H1 (cell line): ENCODE results near the gene RAD52. TPM values are rescaled to one million over a fixed set of nuclear protein-coding genes. Genes with fewer than 3 reads are reported as not detected.

Source experiments
- CTCF ChIA-PET: fragments of 300-600 bp; sonication (Branson Sonifier 250); formaldehyde crosslinking; loops from one replicate; lab custom pipeline; 2021; ENCODE audit not compliant: partially characterized antibody; lab: Charles Lee
- POLR2A ChIA-PET: fragments of 300-600 bp; sonication (Branson Sonifier 250); formaldehyde crosslinking; loops from one replicate; lab custom pipeline; 2021; ENCODE audit warnings: inconsistent platforms; ENCODE audit not compliant: partially characterized antibody; lab: Charles Lee
- DNase-seq, 2 experiments: peaks; one replicate each; pipeline versions ENCODE4 v3.0.0 to v3.0.0-alpha.2; 2010 to 2022; ENCODE audit warnings: low spot score in 2 of 2, low read depth in 1 of 2, mixed read lengths in 1 of 2
- FAIRE-seq: peaks from 2 replicates; lab custom pipeline; 2011; peaks lifted over from hg19 to GRCh38; lab: Jason Lieb, UNC
- H2AFZ ChIP-seq: 2 replicates; pipeline ENCODE4 v1.8.1; 2012; ENCODE audit warnings: low read length, inconsistent platforms
- H2AK5ac ChIP-seq: 2 replicates; pipeline ENCODE4 v1.6.1; 2013; ENCODE audit warnings: low read depth, low read length
- H2BK120ac ChIP-seq: replicated peaks from 2 replicates; pipeline ENCODE3; 2013; ENCODE audit warnings: low read depth, low read length, inconsistent platforms
- H2BK12ac ChIP-seq: 2 replicates; pipeline ENCODE4 v1.6.1; 2013; ENCODE audit warnings: low read depth, low read length
- H2BK15ac ChIP-seq: 2 replicates; pipeline ENCODE4 v1.6.1; 2013; ENCODE audit warnings: low read length
- H2BK20ac ChIP-seq: 2 replicates; pipeline ENCODE4 v1.6.1; 2013; ENCODE audit warnings: low read length
- H2BK5ac ChIP-seq: 2 replicates; pipeline ENCODE4 v1.6.1; 2013; ENCODE audit warnings: low read depth, low read length
- H3K14ac ChIP-seq: 2 replicates; pipeline ENCODE4 v1.6.1; 2013; ENCODE audit warnings: inconsistent platforms; ENCODE audit not compliant: insufficient read length
- H3K18ac ChIP-seq: 2 replicates; pipeline ENCODE4 v1.6.1; 2013; ENCODE audit warnings: low read length; ENCODE audit errors: extremely low read depth
- H3K23ac ChIP-seq: 2 replicates; pipeline ENCODE4 v1.6.1; 2013; ENCODE audit warnings: inconsistent platforms; ENCODE audit not compliant: insufficient read length
- H3K23me2 ChIP-seq: 2 replicates; pipeline ENCODE4 v1.6.1; 2013; ENCODE audit warnings: low read depth, low read length
- H3K27ac ChIP-seq: 2 replicates; pipeline ENCODE4 v1.6.1; 2011; ENCODE audit warnings: low read depth, low read length, inconsistent platforms
- H3K27me3 ChIP-seq, 4 experiments: replicated peaks in 1 of 4; 1 replicate in 1 of 4; 2 replicates in 3 of 4; pipeline versions ENCODE4 v1.6.1 to v1.8.1; 2011 to 2013; ENCODE audit warnings: low read length in 3 of 4, mild to moderate bottlenecking in 3 of 4, inconsistent platforms in 2 of 4, mixed read lengths in 2 of 4, moderate library complexity in 1 of 4; ENCODE audit not compliant: control insufficient read depth in 3 of 4, insufficient read depth in 3 of 4; ENCODE audit errors: extremely low read depth in 1 of 4
- H3K36me3 ChIP-seq, 4 experiments: 2 replicates each; pipeline versions ENCODE4 v1.6.1 to v1.8.1; 2011 to 2013; ENCODE audit warnings: mild to moderate bottlenecking in 4 of 4, low read length in 3 of 4, moderate library complexity in 2 of 4, control low read depth in 1 of 4, inconsistent platforms in 1 of 4; ENCODE audit not compliant: insufficient read depth in 4 of 4, control insufficient read depth in 2 of 4
- H3K4ac ChIP-seq: replicated peaks from 2 replicates; pipeline ENCODE3; 2013; ENCODE audit warnings: low read length, low read depth, mixed read lengths, inconsistent platforms; ENCODE audit not compliant: insufficient read length
- H3K4me1 ChIP-seq, 4 experiments: replicated peaks in 1 of 4; 1 replicate in 1 of 4; 2 replicates in 3 of 4; pipeline versions ENCODE4 v1.6.1 to v1.8.1; 2011 to 2013; ENCODE audit warnings: low read length in 3 of 4, inconsistent platforms in 2 of 4, mixed read lengths in 1 of 4; ENCODE audit not compliant: insufficient read depth in 4 of 4, control insufficient read depth in 3 of 4
- H3K4me2 ChIP-seq, 2 experiments: 2 replicates each; pipeline versions ENCODE4 v1.6.1 to v1.8.1; 2011 to 2013; ENCODE audit warnings: low read depth in 2 of 2, low read length in 2 of 2, control low read depth in 1 of 2, inconsistent platforms in 1 of 2, mild to moderate bottlenecking in 1 of 2; ENCODE audit not compliant: insufficient read depth in 1 of 2
- H3K4me3 ChIP-seq, 4 experiments: fragments of 200-600, 300-600 bp in 1 of 4; sonication (generic), shearing (Covaris generic), sonication (Bioruptor Twin) in 1 of 4; 2 replicates each; pipeline versions ENCODE4 v1.5.1 to v1.8.1; 2011 to 2016; ENCODE audit warnings: low read length in 4 of 4, low read depth in 3 of 4, control low read depth in 2 of 4, inconsistent platforms in 2 of 4, mild to moderate bottlenecking in 2 of 4, mixed read lengths in 1 of 4, moderate library complexity in 1 of 4; ENCODE audit not compliant: insufficient read depth in 2 of 4; ENCODE audit errors: extremely low read depth in 1 of 4
- H3K56ac ChIP-seq: replicated peaks from 2 replicates; pipeline ENCODE3; 2013; ENCODE audit warnings: low read depth, mild to moderate bottlenecking, mixed read lengths, low read length, inconsistent platforms; ENCODE audit not compliant: insufficient read length
- H3K79me1 ChIP-seq: 2 replicates; pipeline ENCODE4 v1.6.1; 2013; ENCODE audit warnings: low read depth, low read length, control low read depth
- H3K79me2 ChIP-seq, 2 experiments: 2 replicates each; pipeline versions ENCODE4 v1.6.1 to v1.8.1; 2012 to 2013; ENCODE audit warnings: low read length in 2 of 2, mild to moderate bottlenecking in 2 of 2, inconsistent platforms in 1 of 2; ENCODE audit not compliant: insufficient read depth in 2 of 2, control insufficient read depth in 1 of 2
- H3K9ac ChIP-seq, 4 experiments: replicated peaks in 1 of 4; 1 replicate in 1 of 4; 2 replicates in 3 of 4; pipeline versions ENCODE4 v1.6.1 to v1.8.1; 2011 to 2013; ENCODE audit warnings: low read depth in 3 of 4, low read length in 3 of 4, control low read depth in 2 of 4, mild to moderate bottlenecking in 2 of 4, moderate library complexity in 2 of 4, inconsistent platforms in 1 of 4; ENCODE audit errors: extremely low read depth in 1 of 4
- H3K9me3 ChIP-seq, 2 experiments: 2 replicates each; pipeline versions ENCODE4 v1.6.1 to v1.8.1; 2012 to 2013; ENCODE audit warnings: mild to moderate bottlenecking in 2 of 2, moderate library complexity in 2 of 2, control low read depth in 1 of 2, inconsistent platforms in 1 of 2, low read depth in 1 of 2, low read length in 1 of 2, mixed read lengths in 1 of 2; ENCODE audit not compliant: insufficient read depth in 2 of 2
- H4K20me1 ChIP-seq, 2 experiments: replicated peaks in 1 of 2; 2 replicates each; pipeline versions ENCODE3 to v1.8.1; 2011 to 2013; ENCODE audit warnings: inconsistent platforms in 2 of 2, low read length in 2 of 2, mild to moderate bottlenecking in 1 of 2; ENCODE audit not compliant: insufficient read depth in 2 of 2, control insufficient read depth in 1 of 2
- H4K5ac ChIP-seq: 2 replicates; pipeline ENCODE4 v1.6.1; 2013; ENCODE audit warnings: low read length, low read depth, mixed read lengths, inconsistent platforms; ENCODE audit not compliant: insufficient read length
- H4K8ac ChIP-seq: 2 replicates; pipeline ENCODE4 v1.8.0; 2013; ENCODE audit warnings: mild to moderate bottlenecking, moderate library complexity, low read length, inconsistent platforms; ENCODE audit not compliant: insufficient read depth; ENCODE audit errors: extremely low read depth
- H4K91ac ChIP-seq: replicated peaks from 2 replicates; pipeline ENCODE3; 2013; ENCODE audit warnings: low read length, mixed read lengths, inconsistent platforms; ENCODE audit not compliant: insufficient read length
- EZH2 ChIP-seq: fragments of 200-600 bp; sonication (generic); IDR thresholded peaks from 2 replicates; pipeline ENCODE4 v1.7.1; 2012; ENCODE audit warnings: low read depth, mild to moderate bottlenecking, moderate library complexity, low read length, inconsistent platforms; ENCODE audit not compliant: severe bottlenecking
- RAD21 ChIP-seq, 2 experiments: IDR thresholded peaks in 1 of 2; conservative IDR thresholded peaks in 1 of 2; 2 replicates each; pipeline ENCODE4 v1.6.1; 2011; ENCODE audit warnings: low read depth in 2 of 2, low read length in 2 of 2, improper control_type of control experiment in 1 of 2, inconsistent platforms in 1 of 2, mild to moderate bottlenecking in 1 of 2, moderate library complexity in 1 of 2
- SRF ChIP-seq: IDR thresholded peaks from 2 replicates; pipeline ENCODE4 v1.6.1; 2011; ENCODE audit warnings: mild to moderate bottlenecking, low read depth, low read length, moderate library complexity
- SUZ12 ChIP-seq: fragments of 200-600 bp; sonication (generic); IDR thresholded peaks from 2 replicates; pipeline ENCODE4 v1.6.1; 2012; ENCODE audit warnings: mild to moderate bottlenecking, inconsistent platforms, low read length, moderate library complexity, mixed read lengths
- TAF7 ChIP-seq: optimal IDR thresholded peaks from 2 replicates; pipeline ENCODE3; 2011; ENCODE audit warnings: low read depth, mild to moderate bottlenecking, inconsistent platforms, low read length, moderate library complexity, borderline replicate concordance
- ZNF274 ChIP-seq: IDR thresholded peaks from 2 replicates; pipeline ENCODE4 v1.7.0; 2012; ENCODE audit warnings: low read length, borderline replicate concordance; ENCODE audit errors: extremely low read depth
- WGBS, 2 experiments: shearing (Covaris generic) in 1 of 2; methylation state at CpG; one replicate each; pipeline versions ENCODE4 v1.1.6 to v1.1.7; 2013 to 2015; ENCODE audit warnings: low lambda C conversion rate in 2 of 2, mixed read lengths in 2 of 2, inconsistent platforms in 1 of 2, low coverage in 1 of 2, missing lambda C conversion rate in 1 of 2; ENCODE audit not compliant: insufficient replicate concordance in 2 of 2, insufficient coverage in 1 of 2, insufficient read length in 1 of 2; ENCODE audit errors: extremely low coverage in 1 of 2, missing lambda C conversion rate in 1 of 2; 5-methylcytosine and 5-hydroxymethylcytosine counted together
- polyA plus RNA-seq, 7 experiments: library from polyadenylated mRNA; depleted of rRNA in 3 of 7; stranded (reverse) in 5 of 7; unstranded in 2 of 7; fragments of >200 nt in 5 of 7; fragments of 200-250 nt in 2 of 7; gene quantifications; 1 replicate in 5 of 7; 2 replicates in 1 of 7; 4 replicates in 1 of 7; pipeline versions ENCODE4 v1.2.1 to v1.2.3, GENCODE V29; 2011 to 2013; ENCODE audit warnings: missing spikeins in 2 of 7, mixed read lengths in 2 of 7
- total RNA-seq: library from RNA; stranded (reverse); fragmentation: NEBNext Ultra II Directional; extraction: Animal tissue kit (Norgen Biotek cat#: 25700); gene quantifications from 2 replicates; pipeline ENCODE4 v1.2.1, GENCODE V29; 2021
- TF ChIP-seq, protein P1 (sequence below), 3 experiments: IDR thresholded peaks; 1 replicate in 2 of 3; 2 replicates in 1 of 3; pipeline versions ENCODE4 v1.5.1 to v1.6.1; 2011; ENCODE audit warnings: low read length in 3 of 3, mild to moderate bottlenecking in 3 of 3, inconsistent platforms in 2 of 3, low read depth in 1 of 3, moderate library complexity in 1 of 3; ENCODE audit not compliant: insufficient read depth in 1 of 3; ENCODE audit errors: control extremely low read depth in 1 of 3

The RAD52 gene
- total and polyA plus RNA-seq, 2 of the 8 experiments (the other 6 are each of a cell fraction or from before 2014, with no cell fraction given), result 12.5 to 14.3 TPM

DNA sequence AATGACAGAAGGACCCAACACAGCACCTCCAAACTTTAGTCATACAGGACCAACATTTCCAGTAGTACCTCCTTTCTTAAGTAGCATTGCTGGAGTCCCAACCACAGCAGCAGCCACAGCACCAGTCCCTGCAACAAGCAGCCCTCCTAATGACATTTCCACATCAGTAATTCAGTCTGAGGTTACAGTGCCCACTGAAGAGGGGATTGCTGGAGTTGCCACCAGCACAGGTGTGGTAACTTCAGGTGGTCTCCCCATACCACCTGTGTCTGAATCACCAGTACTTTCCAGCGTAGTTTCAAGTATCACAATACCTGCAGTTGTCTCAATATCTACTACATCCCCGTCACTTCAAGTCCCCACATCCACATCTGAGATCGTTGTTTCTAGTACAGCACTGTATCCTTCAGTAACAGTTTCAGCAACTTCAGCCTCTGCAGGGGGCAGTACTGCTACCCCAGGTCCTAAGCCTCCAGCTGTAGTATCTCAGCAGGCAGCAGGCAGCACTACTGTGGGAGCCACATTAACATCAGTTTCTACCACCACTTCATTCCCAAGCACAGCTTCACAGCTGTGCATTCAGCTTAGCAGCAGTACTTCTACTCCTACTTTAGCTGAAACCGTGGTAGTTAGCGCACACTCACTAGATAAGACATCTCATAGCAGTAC is 64.6 kb downstream of the RAD52 start:
- no peak overlapping the region for H3K14ac ChIP-seq
- H2BK20ac ChIP-seq, result no peak overlapping the region
- ChIA-PET POLR2A (no interaction called here), CTCF (interaction anchor here (1.2 to 1.5 kb wide), 2 partner anchors 20 to 71 kb away, joined by 3 read pairs; no protein-coding TSS in a partner anchor)
- H2BK5ac ChIP-seq, result no peak overlapping the region
- no peaks in the 10 kb centered on the region for H3K4me1 ChIP-seq
- no peaks in the 10 kb centered on the region for H3K27me3 ChIP-seq
- FAIRE-seq (no peak), DNase-seq (no peak)
- no peaks in the 10 kb centered on the region for H3K79me1 ChIP-seq
- H2AK5ac ChIP-seq, result no peak overlapping the region
- no peak overlapping the region for H3K4ac ChIP-seq
- WGBS, 2 experiments, result 94% methylated on average over 5 of the region's 5 CpGs; no CpG with 5 or more reads in 1 of the 2 experiments
- H3K36me3 ChIP-seq, result peaks cover 41 to 89% (median 75%) of the 10 kb centered on the region in 4 experiments
- no peak overlapping the region for H2BK12ac ChIP-seq
- H3K56ac ChIP-seq, result no peak overlapping the region
- H3K23ac ChIP-seq, result no peak overlapping the region
- no peaks in the 10 kb centered on the region for H3K79me2 ChIP-seq
- H4K5ac ChIP-seq, result no peak overlapping the region
- no peaks in the 10 kb centered on the region for H3K9me3 ChIP-seq
- peaks cover 0 to 2% of the 10 kb centered on the region in 2 experiments for H4K20me1 ChIP-seq
- no peak overlapping the region for H3K4me3 ChIP-seq
- no peak overlapping the region for H3K18ac ChIP-seq
- H2AFZ ChIP-seq, result no peak overlapping the region
- no peak overlapping the region for H3K4me2 ChIP-seq
- no peak overlapping the region for H4K91ac ChIP-seq
- H2BK120ac ChIP-seq, result no peak overlapping the region
- no peak overlapping the region for H2BK15ac ChIP-seq
- H4K8ac ChIP-seq, result no peak overlapping the region
- no peak overlapping the region for H3K9ac ChIP-seq
- no peak overlapping the region for H3K27ac ChIP-seq
- H3K23me2 ChIP-seq, result no peaks in the 10 kb centered on the region; the same call in 1 of the 2 replicates
- TF ChIP-seq, protein P1, sequence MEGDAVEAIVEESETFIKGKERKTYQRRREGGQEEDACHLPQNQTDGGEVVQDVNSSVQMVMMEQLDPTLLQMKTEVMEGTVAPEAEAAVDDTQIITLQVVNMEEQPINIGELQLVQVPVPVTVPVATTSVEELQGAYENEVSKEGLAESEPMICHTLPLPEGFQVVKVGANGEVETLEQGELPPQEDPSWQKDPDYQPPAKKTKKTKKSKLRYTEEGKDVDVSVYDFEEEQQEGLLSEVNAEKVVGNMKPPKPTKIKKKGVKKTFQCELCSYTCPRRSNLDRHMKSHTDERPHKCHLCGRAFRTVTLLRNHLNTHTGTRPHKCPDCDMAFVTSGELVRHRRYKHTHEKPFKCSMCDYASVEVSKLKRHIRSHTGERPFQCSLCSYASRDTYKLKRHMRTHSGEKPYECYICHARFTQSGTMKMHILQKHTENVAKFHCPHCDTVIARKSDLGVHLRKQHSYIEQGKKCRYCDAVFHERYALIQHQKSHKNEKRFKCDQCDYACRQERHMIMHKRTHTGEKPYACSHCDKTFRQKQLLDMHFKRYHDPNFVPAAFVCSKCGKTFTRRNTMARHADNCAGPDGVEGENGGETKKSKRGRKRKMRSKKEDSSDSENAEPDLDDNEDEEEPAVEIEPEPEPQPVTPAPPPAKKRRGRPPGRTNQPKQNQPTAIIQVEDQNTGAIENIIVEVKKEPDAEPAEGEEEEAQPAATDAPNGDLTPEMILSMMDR (IDR thresholded peaks at IDR 0.05; ENCODE audit: control extremely low read depth in 1 of 3, insufficient read depth in 1 of 3, low read depth in 1 of 3, low read length in 3 of 3), result no peak
- TF ChIP-seq SUZ12, result no peak
- no peak for TF ChIP-seq ZNF274
- TF ChIP-seq SRF, result no peak
- no peak for TF ChIP-seq RAD21 (IDR thresholded peaks at IDR 0.05 in 1 of 2, conservative IDR thresholded peaks at IDR 0.05 in 1 of 2; ENCODE audit: low read depth in 2 of 2, low read length in 2 of 2)
- no peak for TF ChIP-seq TAF7
- no peak for TF ChIP-seq EZH2
